Stimulated activated CD4-positive, alpha-beta T cell treated with anti-CD3 and anti-CD28 coated beads, Interleukin-2, amount 100 ng/mL, for 24 hours (primary cell): ENCODE data around the gene MEAF6.

Experiments
- DNase-seq, 2 donors: peaks; one replicate each; pipeline ENCODE4 v3.0.0-alpha.2; 2020

The MEAF6 gene

DNA sequence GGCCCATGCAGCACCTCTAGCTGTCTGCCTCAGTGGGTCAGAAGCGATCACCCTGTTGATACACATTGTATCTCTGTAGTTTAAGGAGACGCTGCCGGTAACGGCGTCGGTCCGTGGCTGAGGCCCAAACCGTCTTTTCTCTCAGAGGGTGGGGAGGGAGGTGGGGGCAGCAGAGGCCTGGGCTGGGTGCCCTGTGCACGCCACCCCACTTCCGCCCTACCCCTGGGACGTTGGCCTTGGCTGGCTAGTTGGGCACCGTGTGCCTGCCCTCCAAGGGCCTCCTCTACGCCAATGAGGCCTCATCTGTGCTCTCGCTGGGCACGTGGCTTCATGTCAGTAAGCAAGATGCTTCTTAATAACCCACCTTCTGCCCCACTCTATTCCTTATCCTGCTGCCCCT lies 30.8 kb downstream of the MEAF6 start:
- DNase-seq: no peak

DNA sequence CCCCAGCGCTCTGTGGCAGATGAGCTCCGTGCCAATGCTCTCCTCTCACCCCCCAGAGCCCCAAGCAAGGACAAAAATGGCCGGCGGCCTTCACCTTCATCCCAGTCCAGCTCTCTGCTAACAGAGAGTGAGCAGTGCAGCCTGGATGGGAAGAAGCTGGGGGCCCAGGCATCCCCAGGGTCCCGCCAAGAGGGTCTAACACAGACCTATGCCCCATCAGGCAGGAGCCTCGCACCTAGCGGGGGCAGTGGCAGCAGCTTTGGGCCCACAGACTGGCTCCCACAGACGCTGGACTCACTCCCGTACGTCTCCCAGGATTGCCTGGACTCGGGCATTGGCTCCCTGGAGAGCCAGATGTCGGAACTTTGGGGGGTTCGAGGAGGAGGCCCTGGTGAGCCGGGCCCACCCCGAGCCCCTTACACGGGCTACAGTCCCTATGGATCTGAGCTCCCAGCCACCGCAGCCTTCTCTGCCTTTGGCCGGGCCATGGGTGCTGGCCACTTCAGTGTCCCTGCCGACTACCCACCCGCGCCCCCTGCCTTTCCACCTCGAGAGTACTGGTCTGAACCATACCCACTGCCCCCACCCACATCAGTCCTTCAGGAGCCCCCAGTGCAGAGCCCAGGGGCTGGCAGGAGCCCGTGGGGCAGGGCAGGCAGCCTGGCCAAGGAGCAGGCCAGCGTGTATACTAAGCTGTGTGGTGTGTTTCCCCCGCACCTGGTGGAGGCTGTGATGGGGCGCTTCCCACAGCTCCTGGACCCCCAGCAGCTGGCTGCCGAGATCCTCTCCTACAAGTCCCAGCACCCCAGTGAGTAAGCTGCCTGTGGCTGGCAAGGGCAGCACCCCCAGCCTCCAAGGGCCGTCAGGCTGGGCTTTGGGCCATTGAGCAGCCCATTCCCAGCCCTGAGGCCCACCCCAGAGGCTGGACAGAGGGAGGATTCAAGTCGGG lies 31.5 kb downstream of the MEAF6 start:
- no peak for DNase-seq

DNA sequence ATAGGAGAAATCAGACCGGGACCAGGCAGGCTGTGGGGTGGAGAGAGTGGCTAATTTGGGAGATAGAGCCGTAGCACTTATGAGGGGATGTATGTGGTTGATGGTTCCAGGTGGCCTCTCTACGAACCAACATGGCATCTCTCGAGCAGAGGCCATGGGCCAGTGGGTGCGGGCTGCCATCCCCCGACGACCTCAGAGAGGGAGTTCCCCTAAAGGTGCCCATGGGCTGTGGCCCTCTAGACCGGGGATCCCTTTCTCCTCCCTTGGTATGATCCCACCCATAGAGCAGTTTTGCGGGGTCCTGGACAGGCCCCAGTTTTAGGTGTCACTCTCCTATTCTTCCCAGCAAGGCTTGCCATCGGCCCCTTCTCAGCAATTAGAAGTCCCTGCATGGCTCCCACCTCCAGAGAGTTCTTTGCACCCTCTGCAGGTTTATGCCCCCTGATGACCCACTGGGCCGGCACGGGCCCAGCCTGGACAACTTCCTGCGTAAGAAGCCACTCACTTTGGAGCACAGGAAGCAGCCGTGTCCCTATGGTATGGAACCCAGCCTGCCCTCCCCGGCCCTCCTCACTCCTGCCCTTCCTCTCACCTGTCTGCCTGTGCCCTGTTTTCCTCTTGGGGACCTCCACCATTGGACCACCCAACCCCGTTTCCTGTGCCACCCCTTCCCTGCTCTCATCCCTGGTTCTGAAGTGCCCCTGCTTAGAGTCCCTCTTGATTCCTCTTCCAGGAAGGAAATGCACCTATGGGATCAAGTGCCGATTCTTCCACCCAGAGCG lies 32.4 kb downstream of the MEAF6 start:
- DNase-seq: no peak

DNA sequence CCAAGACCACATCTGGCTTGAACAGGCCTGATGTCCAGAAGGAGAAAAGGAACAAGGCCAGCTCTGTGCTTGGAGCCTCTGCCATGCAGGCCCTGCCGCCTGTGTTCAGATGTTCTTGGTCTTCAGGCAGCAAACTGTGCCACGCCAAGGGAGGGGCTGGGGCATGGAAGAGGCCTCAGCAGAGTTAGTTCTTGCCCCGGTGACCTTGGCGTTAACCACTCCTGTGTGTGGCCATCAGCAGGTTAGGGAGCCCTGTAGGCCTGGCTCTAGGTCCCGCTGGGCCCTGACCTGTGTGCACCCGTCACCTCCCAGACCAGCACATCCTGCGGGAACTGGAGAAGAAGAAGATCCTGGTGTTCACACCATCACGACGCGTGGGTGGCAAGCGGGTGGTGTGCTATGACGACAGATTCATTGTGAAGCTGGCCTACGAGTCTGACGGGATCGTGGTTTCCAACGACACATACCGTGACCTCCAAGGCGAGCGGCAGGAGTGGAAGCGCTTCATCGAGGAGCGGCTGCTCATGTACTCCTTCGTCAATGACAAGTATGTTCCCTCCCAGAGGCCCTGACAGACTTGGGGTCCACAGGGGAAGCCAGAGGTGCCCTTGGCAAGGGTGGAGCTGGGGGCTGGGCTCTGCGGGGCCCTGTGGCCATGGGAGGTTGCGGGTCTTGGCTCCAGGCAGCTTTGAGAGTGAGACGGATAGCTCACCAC lies 33.1 kb downstream of the MEAF6 start:
- DNase-seq: peak; percentile 43 to 58

DNA sequence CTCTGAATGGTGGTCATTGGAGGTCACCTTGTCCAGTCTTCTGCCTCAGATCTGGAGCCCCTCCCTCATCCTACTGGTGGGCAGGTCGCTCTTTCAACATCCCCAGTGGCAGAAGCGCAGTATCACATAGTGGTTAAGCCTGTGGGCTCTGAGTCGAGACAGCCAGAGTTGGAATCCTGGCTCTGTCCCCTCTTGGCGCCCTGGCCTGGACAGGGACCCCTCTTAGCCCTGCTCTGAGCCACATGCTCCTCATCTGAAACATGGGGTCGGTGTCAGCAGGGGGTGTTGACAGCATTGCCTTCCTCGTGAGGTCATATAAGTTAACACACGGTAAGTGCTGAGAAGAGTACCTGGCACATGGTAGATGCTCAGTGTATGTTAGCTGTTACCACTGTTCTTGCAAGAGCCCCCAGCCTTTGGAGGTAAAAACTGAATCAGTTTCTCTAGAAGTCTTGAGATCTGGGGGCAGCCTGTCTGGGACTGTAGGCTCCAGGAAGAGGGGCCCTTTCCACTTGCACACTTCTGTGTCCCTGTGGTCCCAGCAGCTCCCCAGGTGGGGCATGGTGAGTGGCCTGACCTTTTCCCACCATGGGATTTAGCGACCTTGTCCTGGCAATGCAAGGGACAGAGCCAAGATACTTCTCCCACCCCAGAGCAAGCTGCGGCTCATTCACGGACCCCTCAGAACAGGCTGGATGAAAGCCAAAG lies 33.8 kb downstream of the MEAF6 start:
- DNase-seq: no peak

DNA sequence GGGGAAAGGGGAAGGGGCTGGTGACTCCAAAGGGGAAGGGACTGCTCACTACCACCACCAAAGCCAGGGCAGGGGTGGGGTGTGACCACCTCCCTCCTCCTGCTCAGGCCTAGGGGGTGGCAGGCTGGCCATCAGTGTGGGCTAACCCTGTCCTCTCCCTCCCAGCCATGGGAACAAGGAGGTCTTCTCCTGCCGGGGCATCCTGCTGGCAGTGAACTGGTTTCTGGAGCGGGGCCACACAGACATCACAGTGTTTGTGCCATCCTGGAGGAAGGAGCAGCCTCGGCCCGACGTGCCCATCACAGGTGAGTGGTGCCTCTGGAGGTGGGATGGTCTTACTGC lies 34.5 kb downstream of the MEAF6 start:
- peak in 1 of 2 donors; percentile 26 for DNase-seq

DNA sequence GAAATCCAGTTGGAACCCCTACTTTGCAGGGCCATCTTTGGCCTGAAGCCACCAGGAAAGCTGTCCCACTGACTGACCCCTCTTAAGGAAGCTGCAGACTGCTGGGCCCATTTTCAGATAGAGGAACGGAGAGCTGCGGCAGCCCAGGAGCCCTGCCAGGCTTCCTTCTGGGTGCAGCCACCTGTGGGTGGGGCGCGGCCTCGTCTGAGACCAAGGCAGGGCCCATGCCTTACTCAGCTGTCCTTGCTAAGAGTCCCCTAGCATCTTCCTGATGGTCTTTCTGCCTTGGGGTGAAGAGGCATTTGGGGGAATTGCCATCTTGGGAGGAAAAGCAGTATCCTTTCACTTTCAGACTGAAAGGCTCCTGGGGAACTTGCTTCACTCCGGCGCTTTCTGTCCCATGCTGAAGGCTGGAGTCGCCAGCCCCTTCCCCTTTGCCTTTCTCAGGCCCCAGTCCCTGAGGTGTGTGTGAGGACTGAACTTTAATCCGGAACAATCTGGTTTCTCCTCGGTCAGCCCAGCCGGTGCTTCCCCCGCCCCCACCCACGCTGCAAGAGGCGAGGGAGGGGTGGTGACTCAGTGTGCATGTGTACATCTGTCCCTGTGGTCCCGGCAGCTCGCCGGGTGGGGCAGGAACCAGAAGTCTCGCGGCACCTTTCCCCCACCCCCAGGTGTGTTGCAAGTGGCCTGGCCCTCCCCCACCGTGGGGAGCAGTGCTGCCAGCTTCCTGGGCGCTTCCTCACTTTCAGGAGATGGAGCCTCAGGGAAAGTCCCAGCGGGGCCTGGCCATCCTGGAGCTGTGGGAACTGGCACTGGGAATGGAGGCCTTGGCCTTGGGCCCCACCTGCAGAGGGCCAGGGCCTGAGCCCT lies 35.1 kb downstream of the MEAF6 start:
- DNase-seq: peak; percentile 91 to 93

DNA sequence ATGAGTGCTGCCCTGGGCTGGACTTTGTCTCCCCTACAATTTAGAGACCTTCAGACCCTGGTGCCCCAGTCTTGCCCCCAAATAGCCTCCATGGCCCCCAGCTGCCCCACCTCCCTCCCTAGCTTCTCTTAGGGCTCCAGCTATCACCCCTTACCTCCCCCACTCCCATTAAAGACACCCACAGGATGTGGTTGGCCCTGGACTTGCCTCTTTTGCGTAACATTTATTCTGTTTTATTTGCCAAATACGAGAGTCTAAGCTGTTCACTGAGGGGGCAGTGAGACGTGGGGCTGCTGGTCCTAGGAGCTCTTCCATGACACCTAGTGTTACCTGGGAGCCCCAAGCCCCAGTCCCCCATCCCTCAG lies 35.7 kb downstream of the MEAF6 start:
- no peak for DNase-seq

DNA sequence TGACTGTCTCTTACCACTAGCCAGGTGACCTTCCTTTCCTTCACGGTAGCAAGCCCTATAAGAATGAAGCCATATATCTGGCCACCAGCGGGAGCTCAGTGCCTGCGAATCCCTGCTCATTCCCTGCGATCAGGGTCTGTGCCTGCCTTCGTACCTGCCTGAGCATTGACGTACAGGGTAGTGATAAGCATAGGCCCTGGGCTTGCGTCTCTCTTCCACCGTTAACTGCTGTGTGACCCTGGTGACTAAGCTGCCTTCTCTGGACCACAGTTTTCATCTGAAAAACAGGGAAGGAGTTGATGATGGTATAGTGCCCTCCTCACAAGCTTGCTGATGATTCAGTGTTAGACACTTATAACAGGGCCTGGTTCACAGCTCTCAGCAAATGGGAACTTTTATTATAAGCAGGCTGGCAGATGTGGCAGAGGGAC lies 36.1 kb downstream of the MEAF6 start:
- DNase-seq: peak; percentile 59 to 68

DNA sequence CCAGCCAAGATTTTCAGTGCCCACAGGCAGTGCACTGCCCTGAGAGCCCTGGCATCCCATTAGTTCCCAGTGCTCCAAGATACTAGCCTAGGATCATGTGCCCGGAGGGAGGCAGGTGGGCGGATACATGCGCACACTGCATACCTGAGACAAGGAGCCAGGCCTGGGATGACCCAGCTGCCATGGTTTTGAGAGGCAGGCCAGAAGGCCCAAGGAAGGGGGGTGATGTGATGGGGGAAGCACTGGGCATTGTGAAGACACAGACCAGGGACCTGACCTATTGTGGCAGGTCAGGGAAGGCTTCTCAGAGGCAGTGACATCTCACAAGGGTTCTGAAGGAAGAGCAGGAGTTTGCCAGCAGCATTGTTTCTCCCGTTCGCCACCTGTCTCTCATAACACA lies 36.6 kb downstream of the MEAF6 start:
- DNase-seq: peak in 1 of 2 donors; percentile 35

DNA sequence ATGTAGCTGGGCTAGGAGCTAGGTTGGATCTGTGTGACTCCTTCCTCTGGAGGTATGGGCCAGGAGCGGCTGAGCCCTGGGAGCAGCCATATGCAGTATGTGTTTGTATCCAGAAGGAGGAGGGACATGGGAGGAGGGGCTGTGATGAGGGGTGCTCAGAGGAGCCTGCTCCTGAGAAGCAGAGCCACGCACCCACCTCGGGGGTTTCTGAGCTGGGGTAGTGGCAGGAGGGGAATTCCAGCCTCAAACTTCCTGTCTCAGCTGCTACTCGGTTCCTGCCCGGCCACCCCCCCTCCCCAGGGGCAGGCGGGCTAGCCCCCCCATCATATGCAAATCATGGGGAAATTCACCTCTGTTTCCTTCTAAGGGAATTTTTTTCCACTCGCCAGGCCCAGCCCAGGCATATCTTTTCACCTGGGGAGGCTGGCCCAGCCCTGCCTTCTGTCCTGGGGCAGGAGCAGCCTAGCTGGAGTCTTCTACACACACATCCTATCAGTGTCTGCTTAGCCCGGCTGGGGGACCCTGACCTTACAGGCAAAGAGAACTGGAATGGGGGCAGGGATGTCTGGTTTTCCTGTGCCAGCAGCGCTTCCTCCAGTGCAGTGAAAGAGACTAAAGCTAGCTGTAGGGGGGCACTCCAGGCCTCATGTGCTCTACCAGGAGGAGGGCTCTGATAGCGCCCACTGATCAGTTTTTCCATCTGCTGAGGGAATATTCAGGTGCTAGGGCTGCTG lies 37.2 kb downstream of the MEAF6 start:
- DNase-seq: peak; percentile 86

DNA sequence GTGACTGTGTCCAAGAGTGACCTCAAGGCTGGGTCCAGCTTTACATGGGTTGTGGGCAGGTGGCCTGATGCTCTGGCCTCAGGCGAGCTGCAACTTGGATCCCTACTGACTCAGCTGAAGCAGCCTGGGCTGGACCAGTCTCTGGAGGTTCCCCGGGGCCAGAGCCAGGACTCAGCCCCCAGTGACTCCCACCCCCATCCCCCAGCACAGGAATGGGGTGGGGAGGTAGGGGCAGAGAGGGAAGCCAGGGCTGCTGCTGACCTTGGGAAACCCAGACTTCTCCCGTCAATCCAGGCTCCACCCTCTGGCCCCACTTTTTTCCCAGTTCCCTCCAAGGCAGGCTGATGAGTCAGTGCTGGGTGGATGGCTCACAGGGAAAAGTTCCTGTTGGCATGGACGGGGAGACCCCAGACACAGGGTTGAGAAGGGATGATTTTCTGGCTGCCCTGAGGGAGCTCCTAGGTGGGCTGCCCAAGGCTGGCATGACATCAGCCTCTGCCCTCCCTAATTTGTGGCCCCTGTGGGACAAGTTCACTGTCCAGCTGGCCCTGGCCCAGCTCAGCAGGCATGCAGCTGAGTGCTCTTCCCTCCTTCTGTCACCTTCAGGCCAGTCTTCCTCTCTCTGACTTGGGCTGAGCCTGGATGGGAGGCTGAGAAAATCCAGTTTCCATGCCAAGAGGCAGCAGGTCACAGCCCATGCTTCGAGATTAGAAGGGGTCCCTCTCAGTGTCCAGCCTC lies 37.9 kb downstream of the MEAF6 start:
- no peak for DNase-seq

DNA sequence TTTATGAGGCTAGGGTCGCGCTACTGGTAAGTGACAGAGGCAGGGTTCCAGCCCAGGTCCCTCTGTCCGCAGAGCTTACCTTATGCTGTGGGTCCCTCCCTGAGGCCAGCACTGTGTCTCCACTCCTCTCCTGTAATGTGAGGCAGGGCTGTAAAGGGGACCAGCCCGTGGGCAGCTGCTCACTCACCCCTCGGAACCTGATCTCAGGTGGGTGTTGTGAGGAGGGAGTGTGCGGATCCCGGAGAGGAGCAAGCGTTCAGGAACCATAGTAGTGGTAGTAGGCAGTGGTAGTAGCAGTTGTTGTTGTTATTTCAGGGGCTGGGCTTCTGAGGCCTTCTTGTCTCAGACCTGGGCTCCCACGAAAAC lies 38.5 kb downstream of the MEAF6 start:
- DNase-seq: no peak

DNA sequence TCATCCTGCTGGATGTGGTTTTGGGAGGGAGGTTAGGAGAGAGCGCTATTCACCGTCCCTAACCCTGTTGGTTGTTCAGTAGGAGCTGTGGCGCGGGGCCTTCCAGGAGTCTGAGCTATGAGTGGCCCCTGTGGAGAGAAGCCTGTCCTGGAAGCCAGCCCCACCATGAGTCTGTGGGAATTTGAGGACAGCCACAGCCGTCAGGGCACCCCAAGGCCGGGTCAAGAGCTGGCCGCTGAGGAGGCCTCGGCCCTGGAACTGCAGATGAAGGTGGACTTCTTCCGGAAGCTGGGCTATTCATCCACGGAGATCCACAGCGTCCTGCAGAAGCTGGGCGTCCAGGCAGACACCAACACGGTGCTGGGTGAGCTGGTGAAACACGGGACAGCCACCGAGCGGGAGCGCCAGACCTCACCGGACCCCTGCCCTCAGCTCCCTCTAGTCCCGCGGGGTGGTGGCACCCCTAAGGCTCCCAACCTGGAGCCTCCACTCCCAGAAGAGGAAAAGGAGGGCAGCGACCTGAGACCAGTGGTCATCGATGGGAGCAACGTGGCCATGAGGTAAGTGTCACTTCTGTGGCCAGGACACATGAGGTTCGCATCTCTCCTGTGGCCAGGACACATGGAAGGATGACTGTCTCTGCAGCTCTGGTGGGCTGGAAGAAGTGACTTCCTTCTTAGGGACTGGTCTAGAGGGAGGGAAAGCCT lies 39.0 kb downstream of the MEAF6 start:
- DNase-seq: no peak

DNA sequence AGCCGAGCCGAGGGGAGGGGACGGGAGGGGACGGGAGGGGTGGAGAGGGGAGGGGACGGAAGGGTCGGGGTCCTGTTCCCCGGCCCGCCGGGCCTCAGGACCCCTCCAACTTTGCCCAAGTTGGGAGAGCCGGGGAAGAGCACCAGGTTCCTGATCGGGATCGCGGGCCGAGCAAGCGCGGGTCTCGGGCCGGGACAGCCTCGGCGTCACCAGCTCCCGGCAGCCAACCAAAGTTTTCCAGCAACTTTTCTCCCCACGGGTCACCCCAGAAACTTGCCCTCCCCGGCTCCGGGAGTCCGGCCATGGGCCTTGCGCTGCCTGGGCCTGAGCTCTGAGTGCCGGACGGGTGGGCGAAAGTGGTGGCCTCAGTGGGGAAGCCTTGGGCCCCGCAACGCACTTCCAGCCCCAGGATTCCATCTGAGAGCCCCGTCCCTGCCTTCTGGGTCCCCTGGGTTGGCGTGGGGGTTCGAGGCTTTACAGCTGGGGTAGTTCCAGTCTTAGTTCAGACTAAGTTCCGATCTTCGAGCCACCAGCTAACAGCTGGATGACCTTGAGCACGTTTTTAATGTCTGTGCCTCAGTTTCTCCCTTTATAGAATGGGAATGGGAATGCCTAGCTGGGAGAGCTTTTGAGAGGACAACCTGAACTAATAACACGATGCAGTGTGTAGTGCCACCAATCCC lies 39.7 kb downstream of the MEAF6 start:
- DNase-seq: no peak

DNA sequence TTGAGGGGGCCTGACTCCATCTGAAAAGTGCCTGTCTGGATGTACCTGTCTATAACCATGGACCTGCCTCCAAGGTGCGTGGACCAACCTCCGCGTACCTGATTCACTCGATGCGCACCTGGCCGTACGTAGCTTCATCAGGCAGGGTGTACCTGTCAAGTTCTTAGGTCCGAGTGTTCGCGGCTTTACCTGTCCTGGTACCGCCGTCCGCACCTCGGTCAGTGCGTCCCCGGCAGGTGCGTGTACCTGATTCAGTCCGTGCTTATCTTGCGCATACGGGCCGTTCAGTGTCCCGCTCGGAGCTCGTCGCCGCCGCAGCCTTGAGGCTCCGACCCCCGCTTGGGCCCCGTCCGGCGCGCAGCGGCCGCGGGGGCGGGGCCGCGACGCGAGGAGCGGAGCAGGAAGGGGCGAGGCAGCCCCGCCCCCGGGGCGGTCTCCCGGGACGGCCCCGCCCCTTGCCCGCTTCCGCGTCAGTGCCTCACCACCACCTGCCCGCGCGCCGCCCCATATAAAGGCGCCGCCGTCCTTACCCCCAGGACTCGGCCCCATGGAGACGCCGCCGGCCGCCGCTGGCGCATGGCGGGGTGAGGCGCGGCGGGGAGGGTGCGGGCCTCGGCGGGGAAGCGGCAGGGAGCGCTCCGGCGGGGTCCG lies 40.4 kb downstream of the MEAF6 start, which contains the start of gene ZC3H12A:
ZC3H12A (plus strand) TSS at position 535 of the 651 bp plus-strand sequence. CDS start 917 bp downstream, outside the sequence.
- DNase-seq: peak; percentile 93 to 94

DNA sequence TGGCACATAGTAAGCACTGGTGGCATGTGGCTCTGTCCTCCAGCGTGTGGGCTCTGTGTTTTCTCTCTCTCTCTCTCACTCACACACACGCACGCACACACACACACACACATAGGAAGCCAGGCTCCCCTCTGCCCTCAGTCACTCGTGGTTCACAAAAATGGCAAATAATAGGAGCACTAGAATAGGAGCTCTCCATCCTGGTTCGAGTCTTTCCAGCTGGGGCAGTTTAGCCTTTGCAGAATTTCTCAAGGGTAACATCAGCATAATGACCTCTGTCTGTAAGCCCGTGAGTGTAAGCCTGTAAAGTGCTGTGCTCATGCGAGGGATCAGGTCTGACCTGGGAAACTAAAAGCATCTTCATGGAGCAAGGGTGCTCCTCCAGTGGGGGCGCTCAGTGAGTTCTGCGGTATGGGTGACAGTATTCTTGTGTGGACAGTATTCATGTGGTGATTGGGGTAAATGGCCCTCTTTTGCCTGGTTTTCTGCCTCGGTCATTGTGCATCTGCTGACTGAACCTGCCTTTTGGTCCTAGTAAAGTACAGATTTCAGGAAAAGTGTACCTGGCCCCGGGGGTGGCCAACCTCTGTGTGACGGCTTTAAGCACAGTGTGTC lies 41.0 kb downstream of the MEAF6 start:
- DNase-seq: peak in 1 of 2 donors; percentile 63

DNA sequence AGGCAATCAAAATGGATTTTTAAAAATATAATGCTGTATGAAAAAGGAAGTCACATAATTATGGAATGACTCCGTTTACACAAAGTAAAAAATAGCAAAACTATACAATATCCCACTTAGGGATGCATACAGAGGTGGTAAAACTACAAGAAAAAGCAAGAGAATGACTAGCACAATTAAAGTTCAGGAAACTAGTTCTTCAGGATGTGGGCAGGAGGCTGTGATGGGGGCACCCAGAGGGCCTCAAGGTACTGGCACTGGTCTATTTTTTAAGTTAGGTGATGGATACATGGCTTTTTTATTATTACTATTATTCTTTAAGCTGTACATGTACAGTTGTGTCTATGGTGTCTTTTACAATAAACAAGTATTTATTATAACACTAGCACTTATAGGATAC lies 41.6 kb downstream of the MEAF6 start:
- DNase-seq: no peak
